HCT116 (cell line): ENCODE data around the gene ZDHHC14. TPM values are rescaled to one million over a fixed set of nuclear protein-coding genes. Genes with fewer than 3 reads are reported as not detected.
A peak's percentile ranks its signal among the peaks of the same experiment; 100 is the strongest.

ENCODE experiments used
- ATAC-seq: fragments of 200-7000 bp; cut with Tn5 transposase; 2 replicates; pipeline ENCODE4 v1.9.1; 2020; ENCODE audit warnings: mild to moderate bottlenecking, moderate library complexity
- BruUV-seq: library from RNA; stranded (reverse); fragments of 400-500 nt; replicated peaks from 2 replicates; lab custom pipeline; 2021; lab: Mats Ljungman, UMichigan
- CTCF ChIA-PET: fragments of 300-600 bp; sonication (Branson Sonifier 250); formaldehyde crosslinking; loops from one replicate; lab custom pipeline; 2021; ENCODE audit warnings: antibody characterized with exemption; lab: Charles Lee
- POLR2A ChIA-PET: fragments of 300-600, 350-600 bp; sonication (Branson Sonifier 250); formaldehyde crosslinking; loops from one replicate; lab custom pipeline; 2021; ENCODE audit warnings: antibody characterized with exemption; lab: Charles Lee
- RAD21 ChIA-PET, 2 experiments: fragments of 300-600 bp; sonication (Branson Sonifier 250); formaldehyde crosslinking; loops; one replicate each; lab custom pipeline; 2023; ENCODE audit warnings: low total read pairs in 2 of 2; ENCODE audit not compliant: uncharacterized antibody in 2 of 2, unreplicated experiment in 2 of 2, low non-redundant PET in 1 of 2; lab: Charles Lee
- DNase-seq: peaks from one replicate; pipeline ENCODE4 v3.0.0-alpha.2; 2010; ENCODE audit warnings: low read depth, low spot score
- H2AFZ ChIP-seq: fragments of 200-600 bp; shearing (Covaris generic), sonication (generic); 2 replicates; pipeline ENCODE4 v1.6.1; 2017; ENCODE audit warnings: low read depth, mixed run types, mixed read lengths, antibody characterized with exemption, low read length; ENCODE audit not compliant: poor library complexity, severe bottlenecking
- H3K27ac ChIP-seq: 2 replicates; pipeline ENCODE4 v1.5.1; 2012; ENCODE audit warnings: low read depth, low read length
- H3K27me3 ChIP-seq: fragments of 200-600 bp; sonication (generic); 2 replicates; pipeline ENCODE4 v1.6.1; 2016; ENCODE audit warnings: mixed run types, low read length, mixed read lengths; ENCODE audit not compliant: insufficient read depth
- H3K36me3 ChIP-seq, 2 experiments: fragments of 200-500 bp in 1 of 2; fragments of 200-600 bp in 1 of 2; sonication (Bioruptor generic) in 1 of 2; sonication (generic) in 1 of 2; 2 replicates each; pipeline versions ENCODE4 v1.5.1 to v1.6.1; 2014 to 2016; ENCODE audit warnings: low read length in 2 of 2, inconsistent platforms in 1 of 2, mixed read lengths in 1 of 2, mixed run types in 1 of 2; ENCODE audit not compliant: insufficient read depth in 2 of 2, control insufficient read depth in 1 of 2
- H3K4me1 ChIP-seq, 2 experiments: fragments of 200-600 bp in 1 of 2; sonication (generic) in 1 of 2; 2 replicates each; pipeline versions ENCODE4 v1.5.1 to v1.6.1; 2012 to 2017; ENCODE audit warnings: low read length in 2 of 2, inconsistent platforms in 1 of 2, mild to moderate bottlenecking in 1 of 2, mixed read lengths in 1 of 2, mixed run types in 1 of 2, moderate library complexity in 1 of 2; ENCODE audit not compliant: insufficient read depth in 2 of 2, control insufficient read depth in 1 of 2
- H3K4me2 ChIP-seq: fragments of 200-600 bp; sonication (generic); 2 replicates; pipeline ENCODE4 v1.6.1; 2017; ENCODE audit warnings: mixed run types, low read length, mixed read lengths
- H3K4me3 ChIP-seq, 2 experiments: fragments of 200-600 bp in 1 of 2; sonication (generic) in 1 of 2; replicated peaks in 1 of 2; 2 replicates each; pipeline ENCODE4 v1.5.1; 2011 to 2016; ENCODE audit warnings: low read length in 2 of 2, control low read depth in 1 of 2, low read depth in 1 of 2, mild to moderate bottlenecking in 1 of 2, mixed read lengths in 1 of 2, mixed run types in 1 of 2
- H3K79me2 ChIP-seq: fragments of 200-600 bp; sonication (generic); 2 replicates; pipeline ENCODE4 v1.6.1; 2017; ENCODE audit warnings: mild to moderate bottlenecking, mixed run types, low read length, moderate library complexity, mixed read lengths; ENCODE audit not compliant: insufficient read depth
- H3K9ac ChIP-seq: fragments of 200-600 bp; sonication (generic); 2 replicates; pipeline ENCODE4 v1.6.1; 2016; ENCODE audit warnings: low read length, mixed read lengths
- H3K9me2 ChIP-seq: fragments of 200-600 bp; sonication (generic), shearing (Covaris generic); 2 replicates; pipeline ENCODE4 v1.6.1; 2017; ENCODE audit warnings: mixed run types, mild to moderate bottlenecking, moderate library complexity; ENCODE audit not compliant: insufficient read depth
- H3K9me3 ChIP-seq, 2 experiments: fragments of 200-500 bp in 1 of 2; fragments of 200-600 bp in 1 of 2; sonication (Bioruptor generic) in 1 of 2; sonication (generic) in 1 of 2; 2 replicates each; pipeline ENCODE4 v1.6.1; 2014 to 2017; ENCODE audit warnings: low read length in 2 of 2, mixed read lengths in 2 of 2, inconsistent platforms in 1 of 2, low read depth in 1 of 2, mild to moderate bottlenecking in 1 of 2, mixed run types in 1 of 2, moderate library complexity in 1 of 2; ENCODE audit not compliant: control insufficient read depth in 1 of 2, insufficient read depth in 1 of 2
- H4K20me1 ChIP-seq: fragments of 200-600 bp; sonication (generic), shearing (Covaris generic); 2 replicates; pipeline ENCODE4 v1.6.1; 2017; ENCODE audit warnings: mixed run types, mild to moderate bottlenecking, moderate library complexity; ENCODE audit not compliant: insufficient read depth
- ELF1 ChIP-seq: IDR thresholded peaks from 2 replicates; pipeline ENCODE4 v1.6.1; 2012; ENCODE audit warnings: low read depth, borderline replicate concordance
- JUND ChIP-seq: IDR thresholded peaks from 2 replicates; pipeline ENCODE4 v1.6.1; 2012
- POLR2AphosphoS5 ChIP-seq: IDR thresholded peaks from 2 replicates; pipeline ENCODE4 v1.6.1; 2011; ENCODE audit warnings: mild to moderate bottlenecking, low read depth, low read length, moderate library complexity
- intact Hi-C: fragments of 100-400 bp; cut with micrococcal nuclease; formaldehyde crosslinking; loops from 2 replicates; pipeline ENCODE4 v1.10.0; 2022
- total RNA-seq: library from RNA; stranded (reverse); gene quantifications from one replicate; pipeline ENCODE4 v1.2.1, GENCODE V29; 2021; ENCODE audit not compliant: unreplicated experiment
- TF ChIP-seq, protein P1 (sequence below): IDR thresholded peaks from 2 replicates; pipeline ENCODE4 v1.6.1; 2012; ENCODE audit warnings: low read depth
- TF ChIP-seq, protein P2 (sequence below): IDR thresholded peaks from 2 replicates; pipeline ENCODE4 v1.6.1; 2011; ENCODE audit warnings: mild to moderate bottlenecking, low read length, moderate library complexity; ENCODE audit not compliant: insufficient replicate concordance; ENCODE audit errors: extremely low read depth

The ZDHHC14 gene
- total RNA-seq, 1 experiment from 2014 or later, result 5.3 TPM

DNA sequence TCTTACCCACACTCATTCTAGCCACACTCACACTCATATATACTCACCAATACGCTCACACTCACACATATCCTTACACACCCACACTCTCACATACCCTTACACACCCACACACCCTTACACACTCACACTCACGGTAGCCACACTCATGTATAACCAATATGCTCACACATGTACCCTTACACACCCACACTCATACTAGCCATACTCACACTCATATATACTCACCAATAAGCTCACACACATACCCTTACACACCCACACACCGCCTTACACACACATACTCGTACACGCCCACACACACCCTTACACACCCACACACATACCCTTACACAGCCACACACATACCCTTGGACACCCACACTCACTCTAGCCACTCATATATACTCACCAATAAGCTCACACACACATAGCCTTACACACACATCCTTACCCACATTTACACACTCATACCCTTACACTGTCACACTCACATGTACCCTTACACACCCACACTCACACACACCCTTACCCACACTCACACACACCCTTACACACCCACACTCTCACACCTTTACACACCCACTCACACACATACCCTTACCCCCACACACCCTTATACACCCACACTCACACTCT lies 249.6 kb downstream of the ZDHHC14 start:
- Histone ChIP-seq H3K4me3 (no peak overlapping the region), H3K79me2 (no peaks in the 10 kb centered on the region), H3K9me3 (no peaks in the 10 kb centered on the region), H3K27me3 (no peaks in the 10 kb centered on the region), H3K9me2 (no peaks in the 10 kb centered on the region), H2AFZ (no peak overlapping the region), H3K27ac (peak overlapping the region; percentile 4; the same call in 1 of the 2 replicates), H3K4me1 (no peaks in the 10 kb centered on the region), H4K20me1 (no peaks in the 10 kb centered on the region), H3K4me2 (no peak overlapping the region), H3K9ac (no peak overlapping the region), H3K36me3 (no peaks in the 10 kb centered on the region)
- ATAC-seq (no peak), DNase-seq (no peak)
- RAD21 ChIA-PET, result no interaction called here
- CTCF ChIA-PET, result no interaction called here
- TF ChIP-seq, protein P1, sequence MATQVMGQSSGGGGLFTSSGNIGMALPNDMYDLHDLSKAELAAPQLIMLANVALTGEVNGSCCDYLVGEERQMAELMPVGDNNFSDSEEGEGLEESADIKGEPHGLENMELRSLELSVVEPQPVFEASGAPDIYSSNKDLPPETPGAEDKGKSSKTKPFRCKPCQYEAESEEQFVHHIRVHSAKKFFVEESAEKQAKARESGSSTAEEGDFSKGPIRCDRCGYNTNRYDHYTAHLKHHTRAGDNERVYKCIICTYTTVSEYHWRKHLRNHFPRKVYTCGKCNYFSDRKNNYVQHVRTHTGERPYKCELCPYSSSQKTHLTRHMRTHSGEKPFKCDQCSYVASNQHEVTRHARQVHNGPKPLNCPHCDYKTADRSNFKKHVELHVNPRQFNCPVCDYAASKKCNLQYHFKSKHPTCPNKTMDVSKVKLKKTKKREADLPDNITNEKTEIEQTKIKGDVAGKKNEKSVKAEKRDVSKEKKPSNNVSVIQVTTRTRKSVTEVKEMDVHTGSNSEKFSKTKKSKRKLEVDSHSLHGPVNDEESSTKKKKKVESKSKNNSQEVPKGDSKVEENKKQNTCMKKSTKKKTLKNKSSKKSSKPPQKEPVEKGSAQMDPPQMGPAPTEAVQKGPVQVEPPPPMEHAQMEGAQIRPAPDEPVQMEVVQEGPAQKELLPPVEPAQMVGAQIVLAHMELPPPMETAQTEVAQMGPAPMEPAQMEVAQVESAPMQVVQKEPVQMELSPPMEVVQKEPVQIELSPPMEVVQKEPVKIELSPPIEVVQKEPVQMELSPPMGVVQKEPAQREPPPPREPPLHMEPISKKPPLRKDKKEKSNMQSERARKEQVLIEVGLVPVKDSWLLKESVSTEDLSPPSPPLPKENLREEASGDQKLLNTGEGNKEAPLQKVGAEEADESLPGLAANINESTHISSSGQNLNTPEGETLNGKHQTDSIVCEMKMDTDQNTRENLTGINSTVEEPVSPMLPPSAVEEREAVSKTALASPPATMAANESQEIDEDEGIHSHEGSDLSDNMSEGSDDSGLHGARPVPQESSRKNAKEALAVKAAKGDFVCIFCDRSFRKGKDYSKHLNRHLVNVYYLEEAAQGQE, result no peak
- TF ChIP-seq, protein P2, sequence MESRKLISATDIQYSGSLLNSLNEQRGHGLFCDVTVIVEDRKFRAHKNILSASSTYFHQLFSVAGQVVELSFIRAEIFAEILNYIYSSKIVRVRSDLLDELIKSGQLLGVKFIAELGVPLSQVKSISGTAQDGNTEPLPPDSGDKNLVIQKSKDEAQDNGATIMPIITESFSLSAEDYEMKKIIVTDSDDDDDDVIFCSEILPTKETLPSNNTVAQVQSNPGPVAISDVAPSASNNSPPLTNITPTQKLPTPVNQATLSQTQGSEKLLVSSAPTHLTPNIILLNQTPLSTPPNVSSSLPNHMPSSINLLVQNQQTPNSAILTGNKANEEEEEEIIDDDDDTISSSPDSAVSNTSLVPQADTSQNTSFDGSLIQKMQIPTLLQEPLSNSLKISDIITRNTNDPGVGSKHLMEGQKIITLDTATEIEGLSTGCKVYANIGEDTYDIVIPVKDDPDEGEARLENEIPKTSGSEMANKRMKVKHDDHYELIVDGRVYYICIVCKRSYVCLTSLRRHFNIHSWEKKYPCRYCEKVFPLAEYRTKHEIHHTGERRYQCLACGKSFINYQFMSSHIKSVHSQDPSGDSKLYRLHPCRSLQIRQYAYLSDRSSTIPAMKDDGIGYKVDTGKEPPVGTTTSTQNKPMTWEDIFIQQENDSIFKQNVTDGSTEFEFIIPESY, result no peak
- no peak for TF ChIP-seq JUND
- no peak for TF ChIP-seq ELF1
- TF ChIP-seq POLR2AphosphoS5, result no peak
- POLR2A ChIA-PET, result no interaction called here
- intact Hi-C loops, result no loop called here
- BruUV-seq, result no TSS peak
